Caco-2 (cell line): ENCODE measurements around the gene PGM2L1. TPM values are rescaled to one million over a fixed set of nuclear protein-coding genes. Genes with fewer than 3 reads are reported as not detected.

Experiments
- Bru-seq: library from RNA; stranded (reverse); fragments of 400-500 nt; gene quantifications from one replicate; lab custom pipeline; 2021; lab: Mats Ljungman, UMichigan
- BruChase-seq, 2 experiments: library from RNA; stranded (reverse); fragments of 400-500 nt; gene quantifications; one replicate each; lab custom pipeline; 2021; lab: Mats Ljungman, UMichigan
- BruUV-seq: library from RNA; stranded (reverse); fragments of 400-500 nt; replicated peaks from 2 replicates; lab custom pipeline; 2021; lab: Mats Ljungman, UMichigan
- CTCF ChIA-PET: fragments of 300-600 bp; sonication (Branson Sonifier 250); formaldehyde crosslinking; loops from one replicate; lab custom pipeline; 2022; ENCODE audit warnings: antibody characterized with exemption; lab: Charles Lee
- POLR2A ChIA-PET: fragments of 300-600 bp; sonication (Branson Sonifier 250); formaldehyde crosslinking; loops from one replicate; lab custom pipeline; 2022; ENCODE audit warnings: antibody characterized with exemption; lab: Charles Lee
- DNase-seq, 2 experiments: peaks; one replicate each; pipeline versions ENCODE4 v3.0.0 to v3.0.0-alpha.2; 2020 to 2022
- H3K27me3 ChIP-seq: replicated peaks from 2 replicates; pipeline ENCODE4 v1.6.0; 2011; ENCODE audit warnings: low read length; ENCODE audit not compliant: control insufficient read depth, insufficient read depth
- H3K36me3 ChIP-seq: 2 replicates; pipeline ENCODE4 v1.5.1; 2011; ENCODE audit warnings: low read length; ENCODE audit not compliant: control insufficient read depth, insufficient read depth
- H3K4me1 ChIP-seq: fragments of 250-450 bp; sonication (Bioruptor Pico); 2 replicates; pipeline ENCODE4 v1.5.1; 2020; ENCODE audit warnings: mild to moderate bottlenecking
- H3K4me3 ChIP-seq: 2 replicates; pipeline ENCODE4 v1.5.1; 2011; ENCODE audit warnings: low read depth, mild to moderate bottlenecking, control low read depth, low read length
- H3K9me3 ChIP-seq: fragments of 250-450 bp; sonication (Bioruptor Pico); 2 replicates; pipeline ENCODE4 v1.5.1; 2020; ENCODE audit warnings: mild to moderate bottlenecking, moderate library complexity
- H3K27ac Mint-ChIP-seq: one replicate; pipeline ENCODE4 v1.8.0; 2022; ENCODE audit warnings: mixed read lengths; ENCODE audit not compliant: unreplicated experiment
- H3K27me3 Mint-ChIP-seq: one replicate; pipeline ENCODE4 v1.8.0; 2022; ENCODE audit warnings: mixed read lengths; ENCODE audit not compliant: insufficient read depth, unreplicated experiment
- H3K36me3 Mint-ChIP-seq: one replicate; pipeline ENCODE4 v1.8.0; 2022; ENCODE audit warnings: mild to moderate bottlenecking, mixed read lengths; ENCODE audit not compliant: insufficient read depth, unreplicated experiment
- H3K4me1 Mint-ChIP-seq: one replicate; pipeline ENCODE4 v1.8.0; 2022; ENCODE audit warnings: low read depth, mixed read lengths; ENCODE audit not compliant: unreplicated experiment
- H3K4me3 Mint-ChIP-seq: one replicate; pipeline ENCODE4 v1.8.0; 2022; ENCODE audit warnings: mild to moderate bottlenecking, moderate library complexity, mixed read lengths; ENCODE audit not compliant: unreplicated experiment
- H3K9me3 Mint-ChIP-seq: one replicate; pipeline ENCODE4 v1.8.0; 2022; ENCODE audit warnings: mixed read lengths; ENCODE audit not compliant: unreplicated experiment
- intact Hi-C: fragments of 100-400 bp; cut with micrococcal nuclease; formaldehyde crosslinking; loops from one replicate; pipeline ENCODE4 v1.10.0; 2022; ENCODE audit not compliant: unreplicated experiment
- long read RNA-seq: library from polyadenylated mRNA; stranded (forward); transcript quantifications from one replicate; pipeline ENCODE4 v2.0.0, GENCODE V29; 2022
- total RNA-seq: library from RNA; stranded (reverse); gene quantifications from 2 replicates; pipeline ENCODE4 v1.2.3, GENCODE V29; 2022
- TF ChIP-seq, protein P1 (sequence below), 2 experiments: fragments of 200-600 bp in 1 of 2; IDR thresholded peaks; 1 replicate in 1 of 2; 2 replicates in 1 of 2; pipeline versions ENCODE4 v1.5.1 to v1.8.0; 2011 to 2022; ENCODE audit warnings: antibody characterized with exemption in 1 of 2, control low read depth in 1 of 2, inconsistent platforms in 1 of 2, low read depth in 1 of 2, low read length in 1 of 2, mild to moderate bottlenecking in 1 of 2, moderate library complexity in 1 of 2; ENCODE audit not compliant: insufficient read depth in 1 of 2, severe bottlenecking in 1 of 2, unreplicated experiment in 1 of 2

PGM2L1 gene
- total RNA-seq = 7.7 and 8.0 TPM in 2 replicates
- Bru-seq, nascent RNA = percentile 60 among the genes with signal in this experiment
- BruChase-seq, experiment 1, labeled RNA remaining after a 2-hour chase = percentile 60 among the genes with signal in this experiment
- BruChase-seq, experiment 2, labeled RNA remaining after a 6-hour chase = percentile 65 among the genes with signal in this experiment
- long read RNA-seq, full-length matches to known transcripts = 5 of 7 reads
- long read RNA-seq, partial matches to known transcripts = 0 of 7 reads
- long read RNA-seq, other reads (novel, unspliced or antisense) = 2 of 7 reads

DNA sequence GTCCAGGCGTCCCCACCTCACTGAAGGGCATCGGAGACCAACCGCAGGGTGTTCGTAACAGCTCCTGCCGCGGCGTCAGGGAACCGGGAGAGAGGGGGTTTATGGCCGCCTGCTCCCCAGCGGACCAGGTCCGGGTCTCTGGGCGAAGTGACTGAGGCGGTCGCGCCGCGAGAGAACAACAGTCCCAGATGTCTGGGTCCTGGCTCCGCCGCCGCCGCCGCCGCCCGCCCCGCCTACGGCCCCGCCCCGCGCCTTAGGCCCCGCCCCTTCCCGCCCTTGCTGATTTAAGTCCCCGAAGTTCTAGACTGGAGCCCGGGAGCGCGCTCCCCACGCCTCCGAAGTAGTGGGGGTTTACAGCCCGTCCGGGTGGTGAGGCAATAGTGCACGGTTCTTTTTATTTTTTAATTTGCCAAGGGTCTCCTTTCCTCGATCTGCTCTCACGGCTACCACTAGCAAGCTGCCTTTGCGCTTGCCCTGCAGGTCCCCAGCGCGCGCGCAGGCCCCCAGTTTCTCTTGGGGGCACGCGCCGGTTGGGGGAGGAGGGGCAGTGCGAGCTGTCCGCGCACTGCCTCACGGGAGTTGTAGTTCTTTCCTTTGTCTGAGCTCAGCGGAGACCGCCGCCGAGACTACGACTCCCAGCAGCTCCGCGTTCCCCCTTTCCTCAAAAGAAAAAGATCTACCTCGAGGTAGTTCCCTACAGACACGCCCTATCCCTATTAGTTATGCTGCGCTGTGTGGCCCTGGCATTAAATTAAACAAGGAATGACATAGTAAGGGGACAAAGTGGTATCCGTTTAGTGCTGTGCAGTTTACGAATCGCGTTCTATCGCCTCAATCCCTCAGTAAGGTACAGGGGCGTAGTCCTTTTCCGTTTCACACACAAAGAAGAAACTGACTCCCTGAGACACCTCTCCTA, at the start of gene PGM2L1:
Gene PGM2L1 (minus strand): TSS at position 190 of the 916 bp plus-strand sequence. CDS start 272 bp downstream, outside the sequence.
- ChIA-PET POLR2A (interaction anchor here (0.6 to 1.2 kb wide), 4 partner anchors 10 to 725 kb away, joined by 5 to 20 read pairs (median 5); partner anchors contain the start of genes C2CD3, LIPT2 and PPME1), CTCF (interaction anchor here (0.6 to 2.4 kb wide), 11 partner anchors 9 to 1673 kb away, joined by 3 to 24 read pairs (median 6); no protein-coding TSS in a partner anchor)
- no peaks in the 10 kb centered on the region for H3K27me3 ChIP-seq
- intact Hi-C loops = loop anchor here (1.0 to 5.0 kb wide), 2 partner anchors 49 to 94 kb away; partner anchors contain the start of gene LIPT2
- H3K4me3 ChIP-seq = peak within 1 kb of the TSS; percentile 81
- TF ChIP-seq, protein P1, sequence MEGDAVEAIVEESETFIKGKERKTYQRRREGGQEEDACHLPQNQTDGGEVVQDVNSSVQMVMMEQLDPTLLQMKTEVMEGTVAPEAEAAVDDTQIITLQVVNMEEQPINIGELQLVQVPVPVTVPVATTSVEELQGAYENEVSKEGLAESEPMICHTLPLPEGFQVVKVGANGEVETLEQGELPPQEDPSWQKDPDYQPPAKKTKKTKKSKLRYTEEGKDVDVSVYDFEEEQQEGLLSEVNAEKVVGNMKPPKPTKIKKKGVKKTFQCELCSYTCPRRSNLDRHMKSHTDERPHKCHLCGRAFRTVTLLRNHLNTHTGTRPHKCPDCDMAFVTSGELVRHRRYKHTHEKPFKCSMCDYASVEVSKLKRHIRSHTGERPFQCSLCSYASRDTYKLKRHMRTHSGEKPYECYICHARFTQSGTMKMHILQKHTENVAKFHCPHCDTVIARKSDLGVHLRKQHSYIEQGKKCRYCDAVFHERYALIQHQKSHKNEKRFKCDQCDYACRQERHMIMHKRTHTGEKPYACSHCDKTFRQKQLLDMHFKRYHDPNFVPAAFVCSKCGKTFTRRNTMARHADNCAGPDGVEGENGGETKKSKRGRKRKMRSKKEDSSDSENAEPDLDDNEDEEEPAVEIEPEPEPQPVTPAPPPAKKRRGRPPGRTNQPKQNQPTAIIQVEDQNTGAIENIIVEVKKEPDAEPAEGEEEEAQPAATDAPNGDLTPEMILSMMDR (IDR thresholded peaks at IDR 0.05; ENCODE audit: insufficient read depth in 1 of 2, low read depth in 1 of 2, low read length in 1 of 2, severe bottlenecking in 1 of 2, unreplicated experiment in 1 of 2) = no peak
- Mint-ChIP-seq H3K27me3 (no peaks in the 10 kb centered on the region), H3K36me3 (peaks cover 6% of the 10 kb centered on the region), H3K9me3 (no peaks in the 10 kb centered on the region), H3K4me1 (peaks cover 13% of the 10 kb centered on the region), H3K27ac (peak within 1 kb of the TSS; percentile 100), H3K4me3 (peak within 1 kb of the TSS; percentile 100)
- DNase-seq = peak; percentile 97
- TSS peak; percentile 27 for BruUV-seq
- no peaks in the 10 kb centered on the region for H3K4me1 ChIP-seq
- no peaks in the 10 kb centered on the region for H3K9me3 ChIP-seq
- no peaks in the 10 kb centered on the region for H3K36me3 ChIP-seq

DNA sequence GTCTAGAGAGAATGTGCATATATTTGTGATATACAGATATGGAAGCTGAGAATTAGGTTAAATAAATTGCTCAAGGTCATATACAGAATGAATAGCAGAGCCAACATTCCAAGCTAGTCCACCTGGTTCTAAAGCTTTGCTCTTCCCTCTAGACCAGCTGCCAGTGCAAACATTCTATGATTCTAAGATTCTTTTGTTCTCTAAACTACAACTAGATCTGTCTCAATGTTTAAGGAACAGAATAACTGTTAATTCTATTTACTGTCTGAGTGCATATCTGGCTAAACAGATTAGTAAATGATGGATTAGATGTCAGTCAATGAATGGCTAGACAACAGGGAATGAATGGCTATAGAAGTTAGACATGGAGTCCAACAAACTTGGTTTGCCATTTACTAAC, 49.5 kb upstream of the PGM2L1 start:
- POLR2A ChIA-PET = interaction anchor here (1.1 kb wide), 1 partner anchor 45 kb away, joined by 6 read pairs; the partner anchor contains the start of gene LIPT2
- Mint-ChIP-seq H3K36me3 (peaks cover 4% of the 10 kb centered on the region), H3K4me3 (no peak overlapping the region), H3K27me3 (no peaks in the 10 kb centered on the region), H3K27ac (no peak overlapping the region), H3K4me1 (peaks cover 17% of the 10 kb centered on the region), H3K9me3 (no peaks in the 10 kb centered on the region)
- Histone ChIP-seq H3K4me3 (no peak overlapping the region), H3K9me3 (no peaks in the 10 kb centered on the region), H3K4me1 (peaks cover 14% of the 10 kb centered on the region), H3K36me3 (no peaks in the 10 kb centered on the region), H3K27me3 (no peaks in the 10 kb centered on the region)
- DNase-seq = peak in 1 of 2 experiments; percentile 41
- no TSS peak for BruUV-seq
- intact Hi-C loops = loop anchor here (1.0 to 5.0 kb wide), 4 partner anchors 49 to 483 kb away; partner anchors contain the start of genes C2CD3, P4HA3, PGM2L1 and PPME1
- CTCF ChIA-PET = interaction anchor here (0.5 to 5.4 kb wide), 8 partner anchors 10 to 479 kb away, joined by 3 to 77 read pairs (median 4); partner anchors contain the start of gene PGM2L1
- TF ChIP-seq, protein P1 (IDR thresholded peaks at IDR 0.05; ENCODE audit: insufficient read depth in 1 of 2, low read depth in 1 of 2, low read length in 1 of 2, severe bottlenecking in 1 of 2, unreplicated experiment in 1 of 2) = no peak
